ENCODE data around the gene HSPA5. TPM values are rescaled to one million over a fixed set of nuclear protein-coding genes. Genes with fewer than 3 reads are reported as not detected.

Gene HSPA5
- total RNA-seq, 1 experiment from 2014 or later: 438 TPM

DNA sequence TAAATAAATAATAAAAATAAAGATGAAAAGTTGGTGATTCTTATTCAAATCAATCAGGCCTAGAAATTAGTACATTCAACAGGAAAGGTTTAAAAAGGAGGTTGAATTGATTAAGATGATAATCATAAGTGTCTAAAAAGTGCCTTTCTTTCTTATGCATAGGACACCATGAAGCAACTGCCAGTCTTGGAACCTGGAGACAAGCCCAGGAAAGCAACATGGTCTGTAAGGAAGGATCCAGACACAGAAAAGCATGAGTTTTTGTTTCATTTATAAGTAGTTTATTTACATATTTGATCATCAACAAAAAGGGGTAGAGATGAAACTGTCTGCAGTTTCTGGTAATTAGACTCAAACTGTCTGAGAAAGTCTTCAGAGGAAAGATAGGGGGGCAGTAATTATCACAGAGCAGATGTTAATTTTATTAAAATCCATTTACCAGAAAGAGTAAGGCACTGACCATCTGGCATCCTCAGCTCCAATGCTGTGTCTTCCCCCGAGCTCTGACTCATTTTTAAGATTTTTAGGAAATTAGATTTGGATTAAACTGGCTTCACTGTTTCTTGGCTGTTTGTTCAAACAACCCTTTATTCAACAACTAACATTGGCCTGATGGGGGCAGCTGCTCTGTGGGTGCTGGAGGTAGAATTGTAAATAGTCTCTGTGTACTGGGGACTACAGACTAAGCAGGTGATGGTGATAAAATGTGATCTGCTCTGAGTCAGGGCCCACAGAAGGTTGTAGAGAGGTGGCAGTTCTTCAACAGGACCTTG is 38.1 kb downstream of the HSPA5 start (continued):
- TF ChIP-seq, protein P1, sequence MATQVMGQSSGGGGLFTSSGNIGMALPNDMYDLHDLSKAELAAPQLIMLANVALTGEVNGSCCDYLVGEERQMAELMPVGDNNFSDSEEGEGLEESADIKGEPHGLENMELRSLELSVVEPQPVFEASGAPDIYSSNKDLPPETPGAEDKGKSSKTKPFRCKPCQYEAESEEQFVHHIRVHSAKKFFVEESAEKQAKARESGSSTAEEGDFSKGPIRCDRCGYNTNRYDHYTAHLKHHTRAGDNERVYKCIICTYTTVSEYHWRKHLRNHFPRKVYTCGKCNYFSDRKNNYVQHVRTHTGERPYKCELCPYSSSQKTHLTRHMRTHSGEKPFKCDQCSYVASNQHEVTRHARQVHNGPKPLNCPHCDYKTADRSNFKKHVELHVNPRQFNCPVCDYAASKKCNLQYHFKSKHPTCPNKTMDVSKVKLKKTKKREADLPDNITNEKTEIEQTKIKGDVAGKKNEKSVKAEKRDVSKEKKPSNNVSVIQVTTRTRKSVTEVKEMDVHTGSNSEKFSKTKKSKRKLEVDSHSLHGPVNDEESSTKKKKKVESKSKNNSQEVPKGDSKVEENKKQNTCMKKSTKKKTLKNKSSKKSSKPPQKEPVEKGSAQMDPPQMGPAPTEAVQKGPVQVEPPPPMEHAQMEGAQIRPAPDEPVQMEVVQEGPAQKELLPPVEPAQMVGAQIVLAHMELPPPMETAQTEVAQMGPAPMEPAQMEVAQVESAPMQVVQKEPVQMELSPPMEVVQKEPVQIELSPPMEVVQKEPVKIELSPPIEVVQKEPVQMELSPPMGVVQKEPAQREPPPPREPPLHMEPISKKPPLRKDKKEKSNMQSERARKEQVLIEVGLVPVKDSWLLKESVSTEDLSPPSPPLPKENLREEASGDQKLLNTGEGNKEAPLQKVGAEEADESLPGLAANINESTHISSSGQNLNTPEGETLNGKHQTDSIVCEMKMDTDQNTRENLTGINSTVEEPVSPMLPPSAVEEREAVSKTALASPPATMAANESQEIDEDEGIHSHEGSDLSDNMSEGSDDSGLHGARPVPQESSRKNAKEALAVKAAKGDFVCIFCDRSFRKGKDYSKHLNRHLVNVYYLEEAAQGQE (IDR thresholded peaks at IDR 0.05; ENCODE audit: low read depth): no peak
- TF ChIP-seq ZFX (IDR thresholded peaks at IDR 0.05) (no peak), POLR2A (IDR thresholded peaks at IDR 0.05; ENCODE audit: borderline replicate concordance, extremely low read depth, insufficient read depth, insufficient read length) (no peak), CBX3 (IDR thresholded peaks at IDR 0.05; ENCODE audit: low read depth) (no peak), YY1 (IDR thresholded peaks at IDR 0.05; ENCODE audit: extremely low read depth, insufficient replicate concordance, low read depth, low read length) (no peak), FOSL1 (IDR thresholded peaks at IDR 0.05; ENCODE audit: low read depth) (no peak), SP1 (IDR thresholded peaks at IDR 0.05; ENCODE audit: low read depth) (no peak), EZH2phosphoT487 (IDR thresholded peaks at IDR 0.05; ENCODE audit: borderline replicate concordance) (no peak), ATF3 (IDR thresholded peaks at IDR 0.05) (no peak)
- TF ChIP-seq, protein P2, sequence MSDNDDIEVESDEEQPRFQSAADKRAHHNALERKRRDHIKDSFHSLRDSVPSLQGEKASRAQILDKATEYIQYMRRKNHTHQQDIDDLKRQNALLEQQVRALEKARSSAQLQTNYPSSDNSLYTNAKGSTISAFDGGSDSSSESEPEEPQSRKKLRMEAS (IDR thresholded peaks at IDR 0.05): no peak
